IMR-90 (cell line): ENCODE data around the gene CYP2E1. TPM values are rescaled to one million over a fixed set of nuclear protein-coding genes. Genes with fewer than 3 reads are reported as not detected.
"Not testable (repeated sequence)": the region's sequence is repeated elsewhere in the genome, so short reads cannot be mapped to it uniquely, and the experiment has no call there.

Source experiments
- ATAC-seq: fragments of 200-7000 bp; cut with Tn5 transposase; 2 replicates; pipeline ENCODE4 v1.9.1; 2020; ENCODE audit warnings: low read depth, mild to moderate bottlenecking, moderate library complexity
- BruUV-seq: library from RNA; stranded (reverse); fragments of 400-500 nt; replicated peaks from 2 replicates; lab custom pipeline; 2021; lab: Mats Ljungman, UMichigan
- CTCF ChIA-PET: fragments of 300-600 bp; formaldehyde crosslinking; extraction: SDS; loops from one replicate; lab custom pipeline; 2021; ENCODE audit warnings: antibody characterized with exemption; lab: Yijun Ruan, JAX
- POLR2A ChIA-PET: fragments of 300-600 bp; sonication (Branson Sonifier 250); formaldehyde crosslinking; loops from one replicate; lab custom pipeline; 2022; ENCODE audit warnings: antibody characterized with exemption; ENCODE audit not compliant: unreplicated experiment; lab: Charles Lee
- DNase-seq: peaks from one replicate; pipeline ENCODE4 v3.0.0; 2013
- H2AFZ ChIP-seq: replicated peaks from 2 replicates; pipeline ENCODE3; 2013; ENCODE audit warnings: low read length, mild to moderate bottlenecking; ENCODE audit not compliant: poor library complexity
- H2AK5ac ChIP-seq: 2 replicates; pipeline ENCODE4 v1.6.1; 2013; ENCODE audit warnings: low read depth, low read length, inconsistent platforms
- H2AK9ac ChIP-seq: replicated peaks from 2 replicates; pipeline ENCODE3; 2013; ENCODE audit warnings: mild to moderate bottlenecking, low read depth, low read length, moderate library complexity; ENCODE audit not compliant: poor library complexity
- H2BK120ac ChIP-seq: 2 replicates; pipeline ENCODE4 v1.6.1; 2013; ENCODE audit warnings: low read depth, low read length, inconsistent platforms
- H2BK15ac ChIP-seq: 3 replicates; pipeline ENCODE4 v1.6.1; 2013; ENCODE audit warnings: low read depth, low read length, inconsistent platforms
- H2BK20ac ChIP-seq: 2 replicates; pipeline ENCODE4 v1.6.1; 2013; ENCODE audit warnings: low read depth, mild to moderate bottlenecking, inconsistent platforms, low read length, moderate library complexity
- H2BK5ac ChIP-seq: 2 replicates; pipeline ENCODE4 v1.6.1; 2013; ENCODE audit warnings: mild to moderate bottlenecking, low read depth, low read length, inconsistent platforms; ENCODE audit not compliant: poor library complexity, severe bottlenecking
- H3K14ac ChIP-seq: replicated peaks from 2 replicates; pipeline ENCODE4 v1.6.1; 2013; ENCODE audit warnings: low read depth, low read length, inconsistent platforms
- H3K18ac ChIP-seq: 2 replicates; pipeline ENCODE4 v1.6.1; 2013; ENCODE audit warnings: low read depth, low read length, control low read depth
- H3K23ac ChIP-seq: 2 replicates; pipeline ENCODE4 v1.6.1; 2013; ENCODE audit warnings: low read depth, low read length, inconsistent platforms
- H3K27ac ChIP-seq: 2 replicates; pipeline ENCODE4 v1.5.1; 2013; ENCODE audit warnings: mild to moderate bottlenecking, control low read depth, low read length; ENCODE audit not compliant: insufficient read depth
- H3K27me3 ChIP-seq: 2 replicates; pipeline ENCODE4 v1.6.1; 2013; ENCODE audit warnings: low read length; ENCODE audit not compliant: control insufficient read depth, insufficient read depth
- H3K36me3 ChIP-seq: 2 replicates; pipeline ENCODE4 v1.6.1; 2013; ENCODE audit warnings: low read length, mixed read lengths; ENCODE audit not compliant: control insufficient read depth, insufficient read depth
- H3K4ac ChIP-seq: 2 replicates; pipeline ENCODE4 v1.6.1; 2013; ENCODE audit warnings: low read depth, low read length, inconsistent platforms
- H3K4me1 ChIP-seq: 2 replicates; pipeline ENCODE4 v1.6.1; 2013; ENCODE audit warnings: low read length, mixed read lengths; ENCODE audit not compliant: control insufficient read depth, insufficient read depth
- H3K4me2 ChIP-seq: 2 replicates; pipeline ENCODE4 v1.6.1; 2013; ENCODE audit warnings: low read depth, mild to moderate bottlenecking, control low read depth, low read length, moderate library complexity
- H3K4me3 ChIP-seq: 2 replicates; pipeline ENCODE4 v1.5.1; 2013; ENCODE audit warnings: low read depth, mild to moderate bottlenecking, control low read depth, low read length, moderate library complexity; ENCODE audit not compliant: insufficient read depth
- H3K56ac ChIP-seq: 2 replicates; pipeline ENCODE4 v1.6.1; 2013; ENCODE audit warnings: low read length, inconsistent platforms; ENCODE audit not compliant: insufficient read depth; ENCODE audit errors: extremely low read depth
- H3K79me1 ChIP-seq, 2 experiments: 2 replicates each; pipeline ENCODE4 v1.6.1; 2013; ENCODE audit warnings: low read length in 2 of 2, inconsistent platforms in 1 of 2, low read depth in 1 of 2
- H3K9ac ChIP-seq: 2 replicates; pipeline ENCODE4 v1.6.1; 2013; ENCODE audit warnings: low read depth, low read length, control low read depth
- H3K9me1 ChIP-seq: 2 replicates; pipeline ENCODE4 v1.6.1; 2013; ENCODE audit warnings: low read length, inconsistent platforms; ENCODE audit not compliant: insufficient read depth
- H3K9me3 ChIP-seq: 2 replicates; pipeline ENCODE4 v1.6.1; 2013; ENCODE audit warnings: low read length; ENCODE audit not compliant: control insufficient read depth, insufficient read depth
- H4K20me1 ChIP-seq: 2 replicates; pipeline ENCODE4 v1.6.1; 2013; ENCODE audit warnings: low read length, inconsistent platforms; ENCODE audit not compliant: insufficient read depth
- H4K5ac ChIP-seq: 2 replicates; pipeline ENCODE4 v1.6.1; 2013; ENCODE audit warnings: mild to moderate bottlenecking, low read depth, low read length, control low read depth
- H4K8ac ChIP-seq, 2 experiments: 2 replicates each; pipeline ENCODE4 v1.6.1; 2013; ENCODE audit warnings: low read depth in 2 of 2, low read length in 2 of 2, control low read depth in 1 of 2, inconsistent platforms in 1 of 2
- H4K91ac ChIP-seq: 2 replicates; pipeline ENCODE4 v1.6.1; 2013; ENCODE audit warnings: low read depth, low read length, inconsistent platforms; ENCODE audit not compliant: insufficient read depth
- BHLHE40 ChIP-seq: fragments of 150-350 bp; IDR thresholded peaks from 2 replicates; pipeline ENCODE4 v1.6.1; 2016; ENCODE audit warnings: mild to moderate bottlenecking, low read depth, low read length
- CHD1 ChIP-seq: IDR thresholded peaks from 2 replicates; pipeline ENCODE4 v1.6.1; 2012; ENCODE audit warnings: low read depth, low read length, improper control_type of control experiment
- MAZ ChIP-seq: IDR thresholded peaks from 2 replicates; pipeline ENCODE4 v1.6.1; 2012; ENCODE audit warnings: low read depth, mild to moderate bottlenecking, low read length, improper control_type of control experiment, moderate library complexity, borderline replicate concordance
- MXI1 ChIP-seq: IDR thresholded peaks from 2 replicates; pipeline ENCODE4 v1.6.1; 2012; ENCODE audit warnings: low read depth, mild to moderate bottlenecking, low read length, moderate library complexity, borderline replicate concordance
- POLR2A ChIP-seq: IDR thresholded peaks from 2 replicates; pipeline ENCODE4 v1.6.1; 2012; ENCODE audit warnings: mild to moderate bottlenecking, low read depth, low read length
- WGBS, 2 experiments: methylation state at CpG; one replicate each; pipeline versions ENCODE4 v1.1.5 to v1.1.7; 2013; ENCODE audit warnings: missing lambda C conversion rate in 2 of 2; ENCODE audit not compliant: insufficient read length in 1 of 2; ENCODE audit errors: extremely low coverage in 2 of 2; 5-methylcytosine and 5-hydroxymethylcytosine counted together
- dilution Hi-C: fragments of 300-500 bp; cut with HindIII; formaldehyde crosslinking; loops from one replicate; pipeline ENCODE4 v1.14.3; 2018; ENCODE audit warnings: low sequenced_read_pairs; ENCODE audit not compliant: unreplicated experiment
- in situ Hi-C: fragments of 300-500 bp; cut with MboI; formaldehyde crosslinking; loops from 3 replicates; pipeline ENCODE4 v1.14.3; 2019; ENCODE audit warnings: low sequenced_read_pairs, inconsistent platforms, mixed read lengths
- intact Hi-C: fragments of 100-400 bp; cut with micrococcal nuclease; formaldehyde crosslinking; loops from 2 replicates; pipeline ENCODE4 v1.10.0; 2022
- polyA plus RNA-seq, 3 experiments: library from polyadenylated mRNA; depleted of rRNA; stranded (reverse); fragments of >200 nt; gene quantifications; 2 replicates each; pipeline ENCODE4 v1.2.3, GENCODE V29; 2012; ENCODE audit warnings: low replicate concordance in 1 of 3
- total RNA-seq: library from RNA; depleted of rRNA; stranded (reverse); fragments of >200 nt; gene quantifications from 2 replicates; pipeline ENCODE4 v1.2.3, GENCODE V29; 2012

The CYP2E1 gene
- total and polyA plus RNA-seq, 2 of the 4 experiments (the other 2 are of a cell fraction), result 0.36 to 1.7 TPM

DNA sequence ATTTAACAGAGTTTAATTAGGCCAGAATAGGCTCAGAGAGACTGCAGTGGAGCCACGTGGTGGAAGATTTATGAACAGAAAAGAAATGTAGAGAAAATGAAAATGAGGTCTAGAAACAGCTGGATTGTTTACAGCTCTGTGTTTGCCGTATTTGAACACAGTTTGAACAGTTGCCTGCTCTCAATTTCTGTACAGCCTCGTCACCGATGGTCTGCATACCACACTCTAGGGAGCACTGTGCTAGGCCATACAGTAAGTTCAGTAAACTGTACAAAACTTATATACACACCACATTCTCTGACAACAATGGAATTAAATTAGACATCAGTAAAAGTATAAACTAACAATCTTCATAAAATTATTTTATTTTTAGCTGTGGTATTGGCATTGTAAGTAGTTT is 11.1 kb upstream of the CYP2E1 start:
- POLR2A ChIA-PET, result no interaction called here
- WGBS, 2 experiments, result no CpG with 5 or more reads among the region's 4 CpGs

DNA sequence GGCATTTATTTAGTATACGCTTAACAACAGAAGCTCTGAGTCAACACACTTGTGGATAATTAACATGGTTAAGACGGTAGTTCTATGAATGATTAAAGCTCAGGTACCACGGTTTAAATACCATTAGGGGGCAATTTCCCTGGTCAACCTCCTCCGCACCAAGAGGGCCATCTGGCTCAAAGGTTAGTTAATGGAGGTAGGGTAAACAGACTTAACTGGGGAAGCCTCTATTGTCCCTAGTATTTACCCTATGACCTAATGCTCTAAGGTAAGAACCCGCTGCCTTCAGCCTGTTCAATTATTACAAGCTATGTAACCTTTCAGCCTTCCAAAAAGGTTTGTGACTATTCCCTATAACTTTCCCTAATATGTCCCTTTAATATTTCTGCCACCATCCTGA is 8.6 kb upstream of the CYP2E1 start:
- H3K4me2 ChIP-seq, H4K5ac ChIP-seq, H4K8ac ChIP-seq, H3K9me1 ChIP-seq, H2BK120ac ChIP-seq, H2BK20ac ChIP-seq, H3K23ac ChIP-seq, CTCF ChIA-PET, H3K36me3 ChIP-seq, H2AFZ ChIP-seq, H3K14ac ChIP-seq, H2BK15ac ChIP-seq, intact Hi-C loops, H3K4me3 ChIP-seq, H3K27ac ChIP-seq, H4K91ac ChIP-seq, H2BK5ac ChIP-seq, H3K27me3 ChIP-seq, H3K4ac ChIP-seq, dilution Hi-C loops, in situ Hi-C loops, H3K9me3 ChIP-seq, H2AK5ac ChIP-seq, H3K9ac ChIP-seq, H3K79me1 ChIP-seq, POLR2A ChIA-PET, H4K20me1 ChIP-seq, DNase-seq, H3K56ac ChIP-seq, ATAC-seq, H3K18ac ChIP-seq, H2AK9ac ChIP-seq, H3K4me1 ChIP-seq, BruUV-seq: not testable (repeated sequence)
- no CpG with 5 or more reads among the region's 5 CpGs for WGBS, 2 experiments

More for the DNA sequence above, 11.1 kb upstream of the CYP2E1 start:
- Histone ChIP-seq H2BK15ac (no peak overlapping the region), H2BK120ac (no peak overlapping the region), H2BK20ac (no peak overlapping the region), H3K9me1 (no peaks in the 10 kb centered on the region), H3K79me1 (no peaks in the 10 kb centered on the region), H3K4me2 (no peak overlapping the region), H2AK5ac (no peak overlapping the region), H3K27me3 (no peaks in the 10 kb centered on the region), H3K36me3 (no peaks in the 10 kb centered on the region), H4K5ac (no peak overlapping the region), H3K14ac (no peak overlapping the region), H2AK9ac (no peak overlapping the region), H2BK5ac (no peak overlapping the region), H3K9ac (no peak overlapping the region), H3K27ac (no peak overlapping the region), H4K91ac (no peak overlapping the region), H3K9me3 (no peaks in the 10 kb centered on the region), H3K23ac (no peak overlapping the region), H2AFZ (no peak overlapping the region), H3K4me1 (no peaks in the 10 kb centered on the region), H3K18ac (no peak overlapping the region), H3K4me3 (no peak overlapping the region), H4K8ac (no peak overlapping the region), H3K4ac (no peak overlapping the region), H3K56ac (no peak overlapping the region), H4K20me1 (no peaks in the 10 kb centered on the region)
- peak; percentile 62 for ATAC-seq
- intact Hi-C loops, result no loop called here
- peak; percentile 8 for DNase-seq
- in situ Hi-C loops, result no loop called here
- BruUV-seq, result no TSS peak
- CTCF ChIA-PET, result no interaction called here
- TF ChIP-seq CHD1 (no peak), POLR2A (no peak), MXI1 (no peak), MAZ (no peak), BHLHE40 (no peak)
- dilution Hi-C loops, result no loop called here
